Keratinocyte (primary cell): Measurements from ENCODE around the gene PEAR1. TPM values are rescaled to one million over a fixed set of nuclear protein-coding genes. Genes with fewer than 3 reads are reported as not detected.

Experiments
- DNase-seq: peaks from one replicate; pipeline ENCODE4 v3.0.0-alpha.2; 2011; ENCODE audit warnings: low read depth, missing footprints, low spot score
- FAIRE-seq: peaks from 2 replicates; lab custom pipeline; 2011; peaks lifted over from hg19 to GRCh38; lab: Jason Lieb, UNC
- H2AFZ ChIP-seq: 2 replicates; pipeline ENCODE4 v1.6.0; 2012; ENCODE audit warnings: low read length, control low read depth, inconsistent platforms; ENCODE audit not compliant: control insufficient read depth
- H3K27ac ChIP-seq: 2 replicates; pipeline ENCODE4 v1.5.1; 2011; ENCODE audit warnings: low read length; ENCODE audit not compliant: control insufficient read depth, insufficient read depth
- H3K27me3 ChIP-seq: 3 replicates; pipeline ENCODE4 v1.6.0; 2011; ENCODE audit warnings: low read length; ENCODE audit not compliant: control insufficient read depth, insufficient read depth; ENCODE audit errors: extremely low read depth
- H3K36me3 ChIP-seq, 2 experiments: 2 replicates in 1 of 2; 3 replicates in 1 of 2; pipeline ENCODE4 v1.5.1; 2011; ENCODE audit warnings: low read length in 2 of 2, mild to moderate bottlenecking in 1 of 2; ENCODE audit not compliant: control insufficient read depth in 2 of 2, insufficient read depth in 2 of 2; ENCODE audit errors: extremely low read depth in 1 of 2
- H3K4me1 ChIP-seq: 3 replicates; pipeline ENCODE4 v1.5.1; 2011; ENCODE audit warnings: low read length; ENCODE audit not compliant: control insufficient read depth, insufficient read depth; ENCODE audit errors: extremely low read depth
- H3K4me2 ChIP-seq: 3 replicates; pipeline ENCODE4 v1.6.0; 2011; ENCODE audit warnings: low read depth, low read length; ENCODE audit not compliant: control insufficient read depth, insufficient read depth; ENCODE audit errors: extremely low read depth
- H3K4me3 ChIP-seq, 3 experiments: fragments of 200-600 bp in 1 of 3; sonication (generic) in 1 of 3; 2 replicates in 2 of 3; 3 replicates in 1 of 3; pipeline ENCODE4 v1.5.1; 2011 to 2016; ENCODE audit warnings: low read length in 3 of 3, mild to moderate bottlenecking in 3 of 3, control low read depth in 2 of 3, inconsistent platforms in 1 of 3, low read depth in 1 of 3, mixed read lengths in 1 of 3, mixed run types in 1 of 3, moderate library complexity in 1 of 3; ENCODE audit not compliant: control insufficient read depth in 2 of 3, insufficient read depth in 2 of 3; ENCODE audit errors: extremely low read depth in 1 of 3
- H3K79me2 ChIP-seq: 2 replicates; pipeline ENCODE4 v1.6.0; 2012; ENCODE audit warnings: low read length; ENCODE audit not compliant: control insufficient read depth, insufficient read depth
- H3K9ac ChIP-seq: 3 replicates; pipeline ENCODE4 v1.6.0; 2011; ENCODE audit warnings: low read length; ENCODE audit not compliant: control insufficient read depth, insufficient read depth; ENCODE audit errors: extremely low read depth
- H3K9me1 ChIP-seq: 3 replicates; pipeline ENCODE4 v1.6.0; 2011; ENCODE audit warnings: low read length; ENCODE audit not compliant: control insufficient read depth, insufficient read depth; ENCODE audit errors: extremely low read depth
- H3K9me3 ChIP-seq: 2 replicates; pipeline ENCODE4 v1.5.1; 2012; ENCODE audit warnings: low read depth, low read length; ENCODE audit not compliant: control insufficient read depth
- H4K20me1 ChIP-seq: 3 replicates; pipeline ENCODE4 v1.6.0; 2011; ENCODE audit warnings: low read length; ENCODE audit not compliant: control insufficient read depth, insufficient read depth; ENCODE audit errors: extremely low read depth
- EZH2 ChIP-seq: IDR thresholded peaks from one replicate; pipeline ENCODE4 v1.6.1; 2012; ENCODE audit warnings: inconsistent platforms, mild to moderate bottlenecking, low read length, moderate library complexity
- dilution Hi-C: fragments of 300-500 bp; cut with MboI; formaldehyde crosslinking; loops from one replicate; pipeline ENCODE4 v1.7.0; 2020; ENCODE audit warnings: low sequenced_read_pairs; ENCODE audit not compliant: extremely low pct_ligation_motif_present
- polyA plus RNA-seq, 5 experiments: library from polyadenylated mRNA; depleted of rRNA in 3 of 5; stranded (reverse) in 3 of 5; stranded (forward) in 1 of 5; unstranded in 1 of 5; fragments of >200 nt; gene quantifications; 1 replicate in 1 of 5; 2 replicates in 3 of 5; 3 replicates in 1 of 5; pipeline versions ENCODE4 v1.2.1 to v1.2.3, GENCODE V29; 2011 to 2012; ENCODE audit warnings: missing spikeins in 2 of 5, low read depth in 1 of 5, low replicate concordance in 1 of 5
- TF ChIP-seq, protein P1 (sequence below), 3 experiments: IDR thresholded peaks in 1 of 3; conservative IDR thresholded peaks in 1 of 3; optimal IDR thresholded peaks in 1 of 3; 2 replicates in 2 of 3; 3 replicates in 1 of 3; pipeline versions ENCODE3 to v1.5.1; 2011; ENCODE audit warnings: low read length in 3 of 3, mild to moderate bottlenecking in 3 of 3, moderate library complexity in 2 of 3, control low read depth in 1 of 3, inconsistent platforms in 1 of 3; ENCODE audit not compliant: insufficient read depth in 2 of 3; ENCODE audit errors: extremely low read depth in 1 of 3

PEAR1 gene
- polyA plus RNA-seq, 1 donor (not counting 4 experiments of a cell fraction or from before 2014, with no cell fraction given): 4.2 TPM

DNA sequence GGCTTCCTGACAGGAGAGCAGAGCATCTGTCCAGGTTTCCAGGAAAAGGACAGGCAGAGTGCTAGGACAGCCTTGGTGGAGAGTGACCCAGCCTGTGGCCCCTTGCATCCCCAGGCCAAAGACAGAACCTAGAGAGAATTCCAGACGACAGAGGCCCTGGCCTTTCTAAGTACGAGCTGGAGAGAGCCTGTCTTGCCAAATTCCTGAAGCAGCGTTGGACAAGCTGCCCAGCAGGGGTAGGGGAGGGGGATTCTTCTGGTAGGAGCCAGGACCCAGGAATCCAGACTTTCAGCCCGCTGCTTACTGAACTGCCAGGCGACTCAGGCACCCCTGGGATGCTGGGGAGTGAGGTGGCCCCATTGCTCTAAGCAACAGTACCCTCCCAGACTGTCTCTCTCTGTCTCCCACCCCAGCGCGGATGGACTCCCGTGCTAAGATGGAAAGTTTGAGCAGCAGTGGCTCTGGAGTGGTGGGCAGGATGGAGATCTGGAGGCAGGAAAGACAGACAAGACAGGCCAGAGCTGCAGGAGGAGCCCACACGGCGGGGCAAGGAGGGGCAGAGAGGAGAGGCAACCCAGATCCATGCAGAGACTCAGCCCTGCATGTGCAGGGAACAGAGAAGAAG, 8.8 kb upstream of the PEAR1 start:
- Histone ChIP-seq H2AFZ (no peak overlapping the region), H3K9me1 (no peaks in the 10 kb centered on the region), H3K27ac (no peak overlapping the region), H3K4me3 (no peak overlapping the region), H3K36me3 (no peaks in the 10 kb centered on the region), H3K4me1 (no peaks in the 10 kb centered on the region), H3K27me3 (peaks cover 60% of the 10 kb centered on the region), H3K79me2 (no peaks in the 10 kb centered on the region), H3K9me3 (no peaks in the 10 kb centered on the region), H4K20me1 (peaks cover 3% of the 10 kb centered on the region), H3K4me2 (no peak overlapping the region), H3K9ac (no peak overlapping the region)
- FAIRE-seq (no peak), DNase-seq (no peak)
- TF ChIP-seq, protein P1, sequence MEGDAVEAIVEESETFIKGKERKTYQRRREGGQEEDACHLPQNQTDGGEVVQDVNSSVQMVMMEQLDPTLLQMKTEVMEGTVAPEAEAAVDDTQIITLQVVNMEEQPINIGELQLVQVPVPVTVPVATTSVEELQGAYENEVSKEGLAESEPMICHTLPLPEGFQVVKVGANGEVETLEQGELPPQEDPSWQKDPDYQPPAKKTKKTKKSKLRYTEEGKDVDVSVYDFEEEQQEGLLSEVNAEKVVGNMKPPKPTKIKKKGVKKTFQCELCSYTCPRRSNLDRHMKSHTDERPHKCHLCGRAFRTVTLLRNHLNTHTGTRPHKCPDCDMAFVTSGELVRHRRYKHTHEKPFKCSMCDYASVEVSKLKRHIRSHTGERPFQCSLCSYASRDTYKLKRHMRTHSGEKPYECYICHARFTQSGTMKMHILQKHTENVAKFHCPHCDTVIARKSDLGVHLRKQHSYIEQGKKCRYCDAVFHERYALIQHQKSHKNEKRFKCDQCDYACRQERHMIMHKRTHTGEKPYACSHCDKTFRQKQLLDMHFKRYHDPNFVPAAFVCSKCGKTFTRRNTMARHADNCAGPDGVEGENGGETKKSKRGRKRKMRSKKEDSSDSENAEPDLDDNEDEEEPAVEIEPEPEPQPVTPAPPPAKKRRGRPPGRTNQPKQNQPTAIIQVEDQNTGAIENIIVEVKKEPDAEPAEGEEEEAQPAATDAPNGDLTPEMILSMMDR (optimal IDR thresholded peaks at IDR 0.05 in 1 of 3, IDR thresholded peaks at IDR 0.05 in 1 of 3, conservative IDR thresholded peaks at IDR 0.05 in 1 of 3; ENCODE audit: extremely low read depth in 1 of 3, insufficient read depth in 2 of 3, low read length in 3 of 3): no peak
- TF ChIP-seq EZH2: no peak
- dilution Hi-C loops: no loop called here

DNA sequence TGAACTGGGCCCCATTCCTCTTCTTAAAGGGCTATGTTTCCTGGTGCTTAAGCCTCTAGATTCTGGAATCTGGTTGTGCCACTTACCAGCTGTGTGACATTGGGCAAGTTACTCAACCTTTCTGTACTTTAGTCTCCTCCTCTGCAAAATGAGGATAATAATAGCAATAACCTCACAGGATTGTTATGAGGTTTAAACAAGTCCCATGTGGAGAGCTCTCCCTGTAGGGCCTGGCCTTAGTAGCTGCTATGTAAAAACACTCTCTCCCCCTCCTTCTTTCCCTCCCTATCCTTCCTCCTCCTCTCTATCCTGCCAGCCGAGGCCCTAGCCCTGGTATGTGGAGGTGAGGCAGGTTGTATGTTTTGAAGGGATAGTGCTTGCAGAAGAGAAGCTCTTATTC, 8.2 kb upstream of the PEAR1 start:
- DNase-seq (no peak), FAIRE-seq (no peak)
- H3K4me2 ChIP-seq: no peak overlapping the region
- no peak overlapping the region for H3K4me3 ChIP-seq
- no peak overlapping the region for H2AFZ ChIP-seq
- no peaks in the 10 kb centered on the region for H3K9me3 ChIP-seq
- H3K79me2 ChIP-seq: no peaks in the 10 kb centered on the region
- H3K9ac ChIP-seq: no peak overlapping the region
- H3K27me3 ChIP-seq: peaks cover 55% of the 10 kb centered on the region
- peaks cover 3% of the 10 kb centered on the region for H4K20me1 ChIP-seq
- no peaks in the 10 kb centered on the region for H3K4me1 ChIP-seq
- dilution Hi-C loops: no loop called here
- H3K36me3 ChIP-seq: no peaks in the 10 kb centered on the region
- TF ChIP-seq EZH2: no peak
- TF ChIP-seq, protein P1 (optimal IDR thresholded peaks at IDR 0.05 in 1 of 3, IDR thresholded peaks at IDR 0.05 in 1 of 3, conservative IDR thresholded peaks at IDR 0.05 in 1 of 3; ENCODE audit: extremely low read depth in 1 of 3, insufficient read depth in 2 of 3, low read length in 3 of 3): no peak
- no peaks in the 10 kb centered on the region for H3K9me1 ChIP-seq
- no peak overlapping the region for H3K27ac ChIP-seq
